Loucy (cell line): ENCODE measurements around the gene ZNF385D.

Experiments
- H2AFZ ChIP-seq: fragments of 200-600 bp; sonication (generic); 2 replicates; pipeline ENCODE4 v1.6.0; 2016; ENCODE audit warnings: antibody characterized with exemption, mild to moderate bottlenecking, low read length, moderate library complexity
- H3F3A ChIP-seq: fragments of 200-600 bp; 2 replicates; pipeline ENCODE4 v1.6.0; 2016; ENCODE audit warnings: antibody characterized with exemption, low read depth, mild to moderate bottlenecking
- H3K27me3 ChIP-seq: fragments of 200-600 bp; sonication (generic); 2 replicates; pipeline ENCODE4 v1.6.1; 2014; ENCODE audit warnings: low read length, mild to moderate bottlenecking; ENCODE audit not compliant: insufficient read depth, poor library complexity, severe bottlenecking
- H3K36me3 ChIP-seq: fragments of 200-600 bp; sonication (generic); 2 replicates; pipeline ENCODE4 v1.6.1; 2016; ENCODE audit warnings: low read length; ENCODE audit not compliant: insufficient read depth
- H3K4me1 ChIP-seq: fragments of 200-600 bp; sonication (generic); 2 replicates; pipeline ENCODE4 v1.5.1; 2014; ENCODE audit warnings: low read length, mild to moderate bottlenecking; ENCODE audit not compliant: insufficient read depth, poor library complexity, severe bottlenecking
- H3K4me2 ChIP-seq: fragments of 200-600 bp; sonication (generic); 2 replicates; pipeline ENCODE4 v1.6.0; 2014; ENCODE audit warnings: antibody characterized with exemption, low read length, low read depth, mild to moderate bottlenecking; ENCODE audit not compliant: poor library complexity, severe bottlenecking
- H3K4me3 ChIP-seq: fragments of 200-600 bp; sonication (generic); 2 replicates; pipeline ENCODE4 v1.5.1; 2014; ENCODE audit warnings: low read length, mild to moderate bottlenecking, mixed read lengths; ENCODE audit not compliant: poor library complexity, severe bottlenecking
- H3K79me2 ChIP-seq: fragments of 200-600 bp; sonication (generic); 2 replicates; pipeline ENCODE4 v1.6.1; 2014; ENCODE audit warnings: low read length; ENCODE audit not compliant: insufficient read depth
- H3K9ac ChIP-seq: fragments of 200-600 bp; sonication (generic); 2 replicates; pipeline ENCODE4 v1.6.0; 2014; ENCODE audit warnings: mild to moderate bottlenecking, low read depth, low read length, moderate library complexity; ENCODE audit not compliant: poor library complexity, severe bottlenecking
- H3K9me2 ChIP-seq: fragments of 200-600 bp; sonication (generic); replicated peaks from 2 replicates; pipeline ENCODE4 v1.6.1; 2016; ENCODE audit warnings: low read depth, low read length, mixed read lengths
- H3K9me3 ChIP-seq: fragments of 200-600 bp; sonication (generic); 2 replicates; pipeline ENCODE4 v1.6.1; 2014; ENCODE audit warnings: mild to moderate bottlenecking, antibody characterized with exemption, low read length, low read depth; ENCODE audit not compliant: insufficient read depth
- H4K20me1 ChIP-seq: fragments of 200-600 bp; sonication (generic); 2 replicates; pipeline ENCODE4 v1.6.0; 2014; ENCODE audit warnings: antibody characterized with exemption, low read length, mild to moderate bottlenecking; ENCODE audit not compliant: insufficient read depth, poor library complexity, severe bottlenecking
- EZH2phosphoT487 ChIP-seq: fragments of 200-600 bp; IDR thresholded peaks from 2 replicates; pipeline ENCODE4 v1.6.1; 2018; ENCODE audit warnings: antibody characterized with exemption, mild to moderate bottlenecking, moderate library complexity, borderline replicate concordance
- TF ChIP-seq, protein P1 (sequence below): fragments of 200-600 bp; sonication (generic); conservative IDR thresholded peaks from 2 replicates; pipeline ENCODE4 v1.5.1; 2014; ENCODE audit warnings: mild to moderate bottlenecking, antibody characterized with exemption, low read length

The ZNF385D gene

DNA sequence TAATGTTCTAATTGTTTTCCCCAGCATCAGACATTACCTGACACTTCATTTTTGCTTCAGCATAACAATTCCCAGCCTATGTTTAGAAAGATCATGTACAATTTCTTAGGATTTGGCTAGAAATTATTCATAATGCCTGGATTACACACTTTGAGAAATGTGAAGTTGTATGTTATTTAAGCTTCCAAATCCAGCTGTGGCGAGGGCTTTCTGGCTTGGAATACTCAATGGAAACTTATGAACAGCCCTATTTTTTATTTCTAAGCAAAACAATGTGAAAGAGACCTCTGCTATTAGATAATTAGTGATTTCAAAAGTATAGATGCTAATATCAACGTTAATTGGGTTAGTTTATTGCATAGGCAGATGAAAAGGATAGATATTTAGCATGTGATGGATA, 341.6 kb downstream of the ZNF385D start:
- Histone ChIP-seq H3K9me2 (no peaks in the 10 kb centered on the region), H2AFZ (no peak overlapping the region), H3K79me2 (no peaks in the 10 kb centered on the region), H3K4me3 (no peak overlapping the region), H3K9me3 (no peaks in the 10 kb centered on the region), H3K4me2 (no peak overlapping the region), H3F3A (no peaks in the 10 kb centered on the region), H3K9ac (no peak overlapping the region), H4K20me1 (no peaks in the 10 kb centered on the region), H3K36me3 (no peaks in the 10 kb centered on the region), H3K27me3 (no peaks in the 10 kb centered on the region), H3K4me1 (no peaks in the 10 kb centered on the region)
- TF ChIP-seq, protein P1, sequence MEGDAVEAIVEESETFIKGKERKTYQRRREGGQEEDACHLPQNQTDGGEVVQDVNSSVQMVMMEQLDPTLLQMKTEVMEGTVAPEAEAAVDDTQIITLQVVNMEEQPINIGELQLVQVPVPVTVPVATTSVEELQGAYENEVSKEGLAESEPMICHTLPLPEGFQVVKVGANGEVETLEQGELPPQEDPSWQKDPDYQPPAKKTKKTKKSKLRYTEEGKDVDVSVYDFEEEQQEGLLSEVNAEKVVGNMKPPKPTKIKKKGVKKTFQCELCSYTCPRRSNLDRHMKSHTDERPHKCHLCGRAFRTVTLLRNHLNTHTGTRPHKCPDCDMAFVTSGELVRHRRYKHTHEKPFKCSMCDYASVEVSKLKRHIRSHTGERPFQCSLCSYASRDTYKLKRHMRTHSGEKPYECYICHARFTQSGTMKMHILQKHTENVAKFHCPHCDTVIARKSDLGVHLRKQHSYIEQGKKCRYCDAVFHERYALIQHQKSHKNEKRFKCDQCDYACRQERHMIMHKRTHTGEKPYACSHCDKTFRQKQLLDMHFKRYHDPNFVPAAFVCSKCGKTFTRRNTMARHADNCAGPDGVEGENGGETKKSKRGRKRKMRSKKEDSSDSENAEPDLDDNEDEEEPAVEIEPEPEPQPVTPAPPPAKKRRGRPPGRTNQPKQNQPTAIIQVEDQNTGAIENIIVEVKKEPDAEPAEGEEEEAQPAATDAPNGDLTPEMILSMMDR = no peak
- no peak for TF ChIP-seq EZH2phosphoT487

DNA sequence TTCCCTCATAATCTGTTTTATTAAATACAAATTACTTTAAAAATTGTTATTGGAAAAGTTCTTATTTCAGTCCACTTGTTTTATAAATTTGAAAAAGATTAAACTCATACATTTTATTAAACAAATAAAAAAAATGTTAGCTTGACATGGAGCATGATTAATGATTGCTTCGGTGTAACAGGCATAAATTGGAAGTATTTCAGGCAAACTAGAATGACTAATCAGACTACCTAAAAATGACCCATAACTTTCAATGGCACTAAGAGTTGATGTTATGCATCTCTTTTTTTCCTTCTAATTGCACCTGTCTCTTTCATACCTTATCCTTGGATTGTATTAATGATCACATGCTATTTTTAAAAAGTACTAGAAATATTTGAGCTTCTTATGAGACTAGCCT, 343.3 kb downstream of the ZNF385D start:
- Histone ChIP-seq H3K27me3 (no peaks in the 10 kb centered on the region), H3K9me3 (no peaks in the 10 kb centered on the region), H3K4me1 (no peaks in the 10 kb centered on the region), H3K9ac (no peak overlapping the region), H4K20me1 (no peaks in the 10 kb centered on the region), H3K4me2 (no peak overlapping the region), H3K4me3 (no peak overlapping the region), H3K79me2 (no peaks in the 10 kb centered on the region), H3F3A (no peaks in the 10 kb centered on the region), H3K36me3 (no peaks in the 10 kb centered on the region), H3K9me2 (no peaks in the 10 kb centered on the region), H2AFZ (no peak overlapping the region)
- no peak for TF ChIP-seq EZH2phosphoT487
- TF ChIP-seq, protein P1 = no peak

DNA sequence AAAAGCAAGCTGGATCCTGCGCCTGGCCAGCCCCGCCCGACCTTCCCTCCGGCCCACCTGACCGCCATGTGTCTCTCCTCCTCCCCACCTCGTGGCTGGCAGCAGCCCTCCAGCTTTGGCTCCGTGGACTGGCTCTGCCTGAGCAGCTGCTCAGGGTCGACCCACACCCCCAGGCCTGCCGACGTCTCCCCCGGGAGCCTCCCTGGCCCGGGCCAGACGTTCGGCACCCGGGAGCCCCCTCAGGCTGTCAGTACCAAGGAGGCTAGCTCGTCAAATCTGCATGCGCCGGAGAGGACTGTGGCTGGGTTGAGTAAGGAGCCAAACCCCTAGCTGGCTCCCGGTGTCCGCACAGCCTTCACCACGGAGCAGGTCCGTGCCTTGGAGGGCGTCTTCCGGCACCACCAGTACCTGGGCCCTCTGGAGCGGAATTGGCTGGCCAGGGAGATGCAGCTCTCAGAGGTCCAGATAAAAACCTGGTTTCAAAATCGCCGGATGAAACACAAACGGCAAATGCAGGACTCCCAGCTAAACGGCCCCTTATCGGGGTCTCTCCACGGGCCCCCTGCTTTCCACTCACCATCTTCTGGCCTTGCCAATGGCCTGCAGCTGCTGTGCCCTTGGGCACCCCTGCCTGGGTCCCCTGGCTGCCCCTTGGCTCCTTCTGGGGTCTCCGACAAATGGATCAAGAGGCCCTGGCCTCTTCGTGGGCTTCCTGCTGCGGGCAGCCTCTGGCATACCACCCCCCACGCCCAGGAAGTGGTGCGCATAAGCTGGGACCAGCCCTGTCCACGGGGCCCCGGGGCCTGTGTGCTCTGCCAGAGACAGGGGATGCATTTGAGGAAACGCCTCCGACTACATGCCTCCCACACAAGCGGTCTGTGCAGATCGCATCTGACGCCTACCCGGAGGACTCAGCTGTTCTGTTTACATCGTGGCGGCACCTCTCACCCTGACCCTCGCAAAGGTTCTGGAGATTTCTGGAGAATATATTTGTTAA, 345.0 kb downstream of the ZNF385D start:
- H3K27me3 ChIP-seq = no peaks in the 10 kb centered on the region
- no peaks in the 10 kb centered on the region for H3K9me2 ChIP-seq
- no peak overlapping the region for H3K4me2 ChIP-seq
- H3K4me1 ChIP-seq = no peaks in the 10 kb centered on the region
- H3K9ac ChIP-seq = no peak overlapping the region
- H4K20me1 ChIP-seq = no peaks in the 10 kb centered on the region
- H3K79me2 ChIP-seq = no peaks in the 10 kb centered on the region
- no peak overlapping the region for H3K4me3 ChIP-seq
- no peaks in the 10 kb centered on the region for H3F3A ChIP-seq
- no peak overlapping the region for H2AFZ ChIP-seq
- H3K36me3 ChIP-seq = no peaks in the 10 kb centered on the region
- no peaks in the 10 kb centered on the region for H3K9me3 ChIP-seq
- TF ChIP-seq, protein P1 = no peak
- TF ChIP-seq EZH2phosphoT487 = no peak
